Measurements from ENCODE around the gene MRPL12.

MRPL12 gene

DNA sequence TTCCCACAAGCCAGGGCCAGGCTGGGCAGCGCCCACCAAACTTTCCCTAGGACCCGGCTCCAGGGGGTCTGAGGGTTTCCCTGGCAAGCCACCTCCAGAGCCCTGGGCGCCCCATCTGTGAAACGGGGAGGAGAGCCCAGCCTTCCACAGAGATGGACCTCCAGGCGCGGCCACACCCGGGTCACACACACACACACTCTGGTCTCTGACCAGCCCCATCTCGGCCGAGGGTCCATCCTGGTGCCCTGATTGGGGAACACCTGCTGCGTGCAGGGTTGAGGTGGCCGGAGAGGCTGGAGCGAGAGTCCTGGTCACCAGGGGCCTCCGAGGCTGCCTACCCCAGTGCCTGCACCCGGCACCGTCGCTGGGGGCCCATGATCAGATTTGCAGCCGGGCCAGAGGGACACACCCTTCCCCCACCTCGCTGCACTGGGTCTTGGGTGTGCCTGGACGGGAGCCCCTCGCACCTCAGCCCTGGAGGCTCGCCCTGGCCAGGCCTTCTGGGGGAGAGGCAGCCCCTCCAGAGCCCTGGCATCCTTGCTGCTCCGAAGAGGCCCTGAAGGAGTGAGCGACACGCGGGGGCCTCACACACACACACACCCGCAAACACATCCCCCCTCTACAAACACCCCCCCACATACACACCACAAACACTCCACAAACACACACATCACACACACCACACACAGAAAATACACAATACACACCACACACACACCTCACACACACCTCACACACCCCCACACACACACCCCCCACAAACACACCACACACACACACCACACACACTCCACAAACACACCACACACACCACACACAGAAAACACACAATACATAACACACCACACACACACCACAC is 38.7 kb downstream of the MRPL12 start:
- no peak for DNase-seq
